ENCODE data around the gene MED13.

Gene MED13

DNA sequence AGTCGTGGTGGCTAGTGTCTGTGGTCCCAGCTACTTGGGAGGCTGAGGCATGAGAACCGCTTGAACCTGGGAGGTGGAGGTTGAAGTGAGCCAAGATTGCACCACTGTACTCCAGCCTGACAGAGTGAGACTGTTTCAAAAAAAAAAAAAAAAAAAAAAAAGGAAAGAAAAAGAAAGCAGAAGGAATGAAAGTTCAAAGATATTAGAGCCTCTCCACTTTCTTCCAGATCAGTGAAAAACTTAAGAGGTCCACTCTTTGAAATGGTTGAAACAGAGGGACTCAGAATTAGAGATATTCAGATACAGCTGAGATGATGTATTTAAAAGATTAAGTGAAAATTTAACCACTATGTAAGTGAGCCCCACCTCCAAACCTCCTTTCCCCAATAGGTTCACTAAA is 16.8 kb downstream of the MED13 start:
- TF ChIP-seq TAF1 (IDR thresholded peaks at IDR 0.05; ENCODE audit: borderline replicate concordance, low read depth, low read length) = no peak
- TF ChIP-seq POLR2AphosphoS5 (IDR thresholded peaks at IDR 0.05; ENCODE audit: low read depth, low read length) = no peak
- no peak for TF ChIP-seq POLR2A (IDR thresholded peaks at IDR 0.05; ENCODE audit: low read depth, low read length)
- DNase-seq (ENCODE audit: insufficient read length) (no peak), FAIRE-seq (no peak)

DNA sequence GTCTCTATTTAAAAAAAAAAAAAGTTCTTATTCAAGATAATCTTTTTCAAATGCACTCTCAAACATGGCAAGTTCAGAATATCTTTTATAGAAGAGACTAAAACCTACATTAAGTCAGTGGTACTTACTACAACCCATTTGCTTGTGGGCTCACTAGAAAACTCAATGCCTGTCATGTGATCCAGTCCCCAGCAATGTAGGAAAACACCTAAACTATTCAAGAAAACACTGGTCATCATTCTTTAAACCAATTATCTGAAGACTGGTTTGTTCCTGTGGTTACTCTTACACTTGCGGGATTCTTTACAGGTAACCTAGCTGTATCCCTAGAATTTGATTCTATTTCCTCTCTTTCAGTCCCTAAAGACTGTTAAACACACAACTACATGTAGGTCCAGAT is 19.6 kb downstream of the MED13 start:
- no peak for FAIRE-seq
- no peak for DNase-seq (ENCODE audit: insufficient read length)
- TF ChIP-seq TAF1 (IDR thresholded peaks at IDR 0.05; ENCODE audit: borderline replicate concordance, low read depth, low read length) = no peak
- TF ChIP-seq POLR2A (IDR thresholded peaks at IDR 0.05; ENCODE audit: low read depth, low read length) = no peak
- TF ChIP-seq POLR2AphosphoS5 (IDR thresholded peaks at IDR 0.05; ENCODE audit: low read depth, low read length) = no peak

DNA sequence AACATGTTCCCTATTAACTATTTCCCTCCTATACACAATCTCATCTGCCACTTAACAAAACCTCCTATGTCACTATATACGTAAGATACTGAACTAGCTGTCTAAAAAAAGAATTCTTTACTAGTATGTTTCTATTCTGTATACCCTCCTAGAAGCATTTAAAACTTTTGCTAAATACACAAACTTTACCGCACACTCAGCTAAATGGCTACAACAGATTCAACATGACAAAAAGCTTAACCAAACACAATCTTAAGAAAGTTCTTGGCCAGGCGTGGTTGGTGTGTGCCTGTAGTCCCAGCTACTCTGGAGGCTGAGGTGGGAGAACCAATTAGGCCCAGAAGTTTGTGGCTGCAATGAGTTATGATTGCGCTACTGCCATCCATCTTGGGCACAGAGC is 20.0 kb downstream of the MED13 start:
- TF ChIP-seq POLR2AphosphoS5 (IDR thresholded peaks at IDR 0.05; ENCODE audit: low read depth, low read length) = no peak
- TF ChIP-seq POLR2A (IDR thresholded peaks at IDR 0.05; ENCODE audit: low read depth, low read length) = no peak
- no peak for TF ChIP-seq TAF1 (IDR thresholded peaks at IDR 0.05; ENCODE audit: borderline replicate concordance, low read depth, low read length)
- no peak for DNase-seq (ENCODE audit: insufficient read length)
- FAIRE-seq = no peak

DNA sequence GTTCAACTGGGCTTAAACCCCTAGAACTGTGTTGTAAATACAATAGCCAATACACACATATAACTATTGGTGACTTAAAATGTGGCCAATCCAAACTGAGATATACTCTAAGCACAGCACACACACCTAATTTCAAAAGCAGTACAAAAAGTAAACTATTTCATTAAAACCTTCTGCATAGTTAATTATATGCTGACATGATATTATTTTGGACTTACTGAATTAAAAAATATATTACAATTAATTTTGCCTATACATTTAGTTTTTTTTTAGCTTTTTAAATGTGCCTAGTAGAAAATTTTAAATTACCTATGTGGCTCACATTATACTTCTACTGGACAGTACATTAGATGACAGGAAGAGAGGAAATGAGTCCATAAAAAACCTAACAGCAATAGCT is 21.5 kb downstream of the MED13 start:
- TF ChIP-seq POLR2AphosphoS5 (IDR thresholded peaks at IDR 0.05; ENCODE audit: low read depth, low read length) (no peak), TAF1 (IDR thresholded peaks at IDR 0.05; ENCODE audit: borderline replicate concordance, low read depth, low read length) (no peak), POLR2A (IDR thresholded peaks at IDR 0.05; ENCODE audit: low read depth, low read length) (no peak)
- no peak for FAIRE-seq
- DNase-seq (ENCODE audit: insufficient read length) = no peak

DNA sequence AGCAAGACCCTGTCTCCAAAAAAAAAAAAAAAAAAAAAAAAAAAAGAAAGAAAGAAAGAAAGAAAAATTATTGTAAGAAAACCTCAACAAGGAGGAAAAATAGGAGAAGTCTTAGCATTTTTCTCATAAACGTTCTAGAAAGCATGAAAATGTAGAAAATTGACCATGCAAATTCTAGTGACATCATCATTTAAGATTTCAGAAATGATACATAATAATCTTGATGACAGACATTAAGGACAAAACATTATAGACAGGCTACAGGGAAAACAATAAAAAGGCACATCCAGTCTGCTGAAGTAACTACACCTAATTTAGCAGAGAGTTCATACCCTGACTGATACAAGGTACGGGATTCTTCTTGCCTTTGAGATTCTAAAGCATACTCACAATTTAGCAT is 21.9 kb downstream of the MED13 start:
- TF ChIP-seq POLR2AphosphoS5 (IDR thresholded peaks at IDR 0.05; ENCODE audit: low read depth, low read length) (no peak), TAF1 (IDR thresholded peaks at IDR 0.05; ENCODE audit: borderline replicate concordance, low read depth, low read length) (no peak), POLR2A (IDR thresholded peaks at IDR 0.05; ENCODE audit: low read depth, low read length) (no peak)
- DNase-seq (ENCODE audit: insufficient read length) (no peak), FAIRE-seq (no peak)

DNA sequence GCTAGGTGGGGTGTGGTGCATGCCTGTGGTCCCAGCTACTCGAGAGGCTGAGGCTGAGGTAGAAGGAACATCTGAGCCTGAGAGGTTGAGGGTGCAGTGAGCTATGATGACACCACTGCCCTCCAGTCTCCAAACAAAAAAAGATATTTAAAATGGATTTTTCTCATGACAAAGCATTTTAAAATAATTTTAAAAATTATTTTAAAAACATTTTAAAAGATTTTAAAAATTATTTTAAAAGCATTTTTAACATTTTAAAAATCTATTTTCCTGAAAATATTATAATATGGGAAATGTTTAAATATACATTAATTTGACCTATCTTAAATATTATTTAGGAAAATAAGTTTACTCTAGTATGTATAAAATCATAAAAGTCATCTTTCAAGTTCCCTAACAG is 26.8 kb downstream of the MED13 start:
- TF ChIP-seq POLR2AphosphoS5 (IDR thresholded peaks at IDR 0.05; ENCODE audit: low read depth, low read length) (no peak), POLR2A (IDR thresholded peaks at IDR 0.05; ENCODE audit: low read depth, low read length) (no peak), TAF1 (IDR thresholded peaks at IDR 0.05; ENCODE audit: borderline replicate concordance, low read depth, low read length) (no peak)
- DNase-seq (ENCODE audit: insufficient read length) (no peak), FAIRE-seq (no peak)

DNA sequence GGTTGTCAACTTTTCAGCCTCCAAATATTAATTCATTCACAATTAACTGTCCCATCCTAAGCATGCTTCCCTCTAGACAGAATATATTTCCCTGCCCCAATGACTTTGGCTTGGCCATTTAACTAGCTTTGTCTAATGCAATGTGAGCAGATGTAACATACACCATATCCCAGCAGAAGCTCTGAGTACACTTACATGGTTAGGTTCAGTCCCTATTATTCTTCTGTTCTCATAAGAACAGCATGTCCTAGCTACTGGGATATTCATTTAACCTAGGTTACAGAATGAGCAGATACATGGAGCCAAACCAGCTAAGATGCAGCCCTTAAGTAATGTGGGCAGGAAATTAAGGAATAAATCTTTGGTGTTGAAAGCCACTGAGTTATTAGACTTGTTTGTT is 31.8 kb downstream of the MED13 start:
- DNase-seq (ENCODE audit: insufficient read length) (no peak), FAIRE-seq (no peak)
- no peak for TF ChIP-seq TAF1 (IDR thresholded peaks at IDR 0.05; ENCODE audit: borderline replicate concordance, low read depth, low read length)
- TF ChIP-seq POLR2A (IDR thresholded peaks at IDR 0.05; ENCODE audit: low read depth, low read length) = no peak
- TF ChIP-seq POLR2AphosphoS5 (IDR thresholded peaks at IDR 0.05; ENCODE audit: low read depth, low read length) = no peak

DNA sequence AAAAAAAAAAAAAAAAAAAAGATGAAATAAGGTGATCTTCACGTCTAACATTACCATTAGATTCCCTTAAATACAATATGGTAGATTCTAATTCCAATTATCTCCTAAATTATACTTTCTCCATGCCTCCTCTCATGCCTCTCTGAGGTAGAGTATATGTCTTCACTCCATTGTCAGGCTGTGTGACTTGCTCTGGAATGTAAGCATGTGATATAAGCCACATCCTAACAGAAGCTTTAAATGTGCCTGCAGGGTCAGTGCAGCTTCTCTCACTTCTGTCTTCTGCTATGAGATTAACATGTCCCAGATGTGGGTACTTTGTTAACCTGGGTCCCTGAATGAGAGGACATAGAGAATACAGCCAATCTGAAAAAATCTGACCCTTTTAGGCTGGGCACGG is 32.6 kb downstream of the MED13 start:
- TF ChIP-seq TAF1 (IDR thresholded peaks at IDR 0.05; ENCODE audit: borderline replicate concordance, low read depth, low read length) (no peak), POLR2AphosphoS5 (IDR thresholded peaks at IDR 0.05; ENCODE audit: low read depth, low read length) (no peak), POLR2A (IDR thresholded peaks at IDR 0.05; ENCODE audit: low read depth, low read length) (no peak)
- FAIRE-seq (no peak), DNase-seq (ENCODE audit: insufficient read length) (no peak)

DNA sequence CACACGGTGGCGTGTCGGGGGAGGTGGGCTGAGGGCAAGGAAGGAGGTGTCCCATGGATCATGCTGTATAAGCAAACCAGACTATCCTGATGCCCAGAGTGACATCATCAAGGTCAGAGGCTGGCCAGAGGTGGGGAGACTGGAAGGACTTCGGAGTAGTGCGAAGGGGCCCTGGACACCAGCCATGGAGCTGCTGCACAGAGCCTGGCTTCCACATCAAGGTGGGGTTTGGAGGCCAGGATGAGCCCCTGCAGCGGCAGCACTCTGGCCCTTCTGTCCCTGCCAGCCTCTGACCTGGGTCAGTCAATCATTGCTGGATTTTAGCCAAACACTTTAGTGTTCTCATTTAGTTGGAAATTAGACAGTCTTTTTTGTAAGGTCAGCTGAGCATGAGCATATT is 34.8 kb downstream of the MED13 start:
- no peak for DNase-seq (ENCODE audit: insufficient read length)
- no peak for FAIRE-seq
- no peak for TF ChIP-seq POLR2AphosphoS5 (IDR thresholded peaks at IDR 0.05; ENCODE audit: low read depth, low read length)
- no peak for TF ChIP-seq POLR2A (IDR thresholded peaks at IDR 0.05; ENCODE audit: low read depth, low read length)
- no peak for TF ChIP-seq TAF1 (IDR thresholded peaks at IDR 0.05; ENCODE audit: borderline replicate concordance, low read depth, low read length)

DNA sequence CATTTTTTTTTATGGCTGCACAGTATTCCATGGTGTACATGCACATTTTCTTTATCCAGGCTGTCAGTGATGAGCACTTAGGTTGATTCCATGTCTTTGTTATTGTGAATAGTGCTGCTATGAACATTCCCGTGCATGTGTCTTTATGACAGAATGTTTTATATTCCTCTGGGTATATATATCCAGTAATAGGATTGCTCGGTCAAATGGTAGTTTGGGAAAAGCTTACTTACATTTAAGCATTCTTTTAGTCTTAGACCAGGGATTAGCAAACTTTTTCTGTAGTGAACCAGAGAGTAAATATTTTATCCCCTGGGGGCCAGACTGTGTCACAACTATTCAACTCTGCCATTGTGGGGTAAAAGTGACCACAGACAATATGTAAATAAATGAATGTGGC is 40.2 kb downstream of the MED13 start:
- no peak for FAIRE-seq
- no peak for TF ChIP-seq POLR2AphosphoS5 (IDR thresholded peaks at IDR 0.05; ENCODE audit: low read depth, low read length)
- no peak for TF ChIP-seq TAF1 (IDR thresholded peaks at IDR 0.05; ENCODE audit: borderline replicate concordance, low read depth, low read length)
- TF ChIP-seq POLR2A (IDR thresholded peaks at IDR 0.05; ENCODE audit: low read depth, low read length) = no peak
- DNase-seq (ENCODE audit: insufficient read length) = no peak

DNA sequence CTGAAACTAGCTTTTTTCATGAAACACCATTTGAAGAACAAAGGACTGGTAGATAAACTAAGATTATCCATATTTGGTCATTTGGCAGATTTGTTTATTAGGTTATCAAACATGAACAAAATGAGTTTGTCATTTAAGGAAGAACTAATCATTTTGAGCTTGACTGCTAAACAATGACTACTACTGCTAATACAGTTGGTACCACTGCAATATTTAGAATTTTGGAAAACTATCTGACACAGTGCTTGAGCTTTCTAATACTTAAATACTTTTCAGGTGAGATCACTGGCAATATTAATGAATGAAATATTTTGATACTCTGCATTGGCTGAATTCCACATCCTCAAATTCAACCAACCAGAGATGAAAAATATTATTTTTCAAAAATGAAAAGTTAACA is 47.2 kb downstream of the MED13 start:
- no peak for DNase-seq (ENCODE audit: insufficient read length)
- TF ChIP-seq POLR2AphosphoS5 (IDR thresholded peaks at IDR 0.05; ENCODE audit: low read depth, low read length) (no peak), POLR2A (IDR thresholded peaks at IDR 0.05; ENCODE audit: low read depth, low read length) (no peak), TAF1 (IDR thresholded peaks at IDR 0.05; ENCODE audit: borderline replicate concordance, low read depth, low read length) (no peak)
- no peak for FAIRE-seq

DNA sequence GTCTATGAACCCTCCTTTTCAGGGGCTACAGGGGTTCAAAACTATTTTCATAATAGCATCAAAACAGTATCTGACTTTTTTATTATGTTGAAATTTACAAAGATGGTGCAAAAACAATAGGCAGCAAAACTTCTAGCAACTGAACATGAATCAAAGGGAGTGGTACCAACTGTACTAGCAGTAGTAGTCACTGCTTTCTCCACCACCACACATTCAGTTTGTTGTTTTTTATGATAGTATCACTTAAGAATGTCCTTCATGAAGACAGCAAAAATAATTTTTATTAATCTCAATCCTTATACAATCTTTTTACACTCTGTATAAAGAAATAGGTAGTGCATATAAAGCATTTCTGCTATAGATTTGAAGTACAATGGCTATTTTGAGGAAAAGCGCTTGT is 47.6 kb downstream of the MED13 start:
- FAIRE-seq (no peak), DNase-seq (ENCODE audit: insufficient read length) (no peak)
- TF ChIP-seq POLR2A (IDR thresholded peaks at IDR 0.05; ENCODE audit: low read depth, low read length) = no peak

DNA sequence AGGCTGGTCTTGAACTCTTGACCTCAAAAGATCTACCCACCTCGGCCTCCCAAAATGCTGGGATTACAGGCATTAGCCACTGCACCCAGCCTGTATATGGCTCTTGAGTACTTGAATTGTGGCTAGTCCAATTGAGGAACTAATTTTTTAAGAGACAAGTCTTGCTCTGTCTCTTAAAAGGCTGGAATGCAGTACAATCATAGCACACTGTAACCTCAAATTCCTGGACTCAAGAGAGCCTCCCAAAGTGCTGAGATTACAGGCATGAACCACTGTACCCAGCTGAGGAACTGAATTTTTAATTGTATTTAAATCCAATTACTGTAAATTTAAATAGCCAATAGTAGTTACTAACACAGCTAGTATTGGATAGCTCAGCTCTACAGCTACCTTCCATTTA is 50.6 kb downstream of the MED13 start:
- FAIRE-seq (no peak), DNase-seq (ENCODE audit: insufficient read length) (no peak)
- TF ChIP-seq TAF1 (IDR thresholded peaks at IDR 0.05; ENCODE audit: borderline replicate concordance, low read depth, low read length) (no peak), POLR2AphosphoS5 (IDR thresholded peaks at IDR 0.05; ENCODE audit: low read depth, low read length) (no peak), POLR2A (IDR thresholded peaks at IDR 0.05; ENCODE audit: low read depth, low read length) (no peak)

Data from GM12892 (cell line).